ENCODE measurements around the gene RPL3. TPM values are rescaled to one million over a fixed set of nuclear protein-coding genes. Genes with fewer than 3 reads are reported as not detected.

RPL3 gene
- total RNA-seq, 4 donors from 2014 or later, result 909 to 2,069 (median 1,420) TPM

DNA sequence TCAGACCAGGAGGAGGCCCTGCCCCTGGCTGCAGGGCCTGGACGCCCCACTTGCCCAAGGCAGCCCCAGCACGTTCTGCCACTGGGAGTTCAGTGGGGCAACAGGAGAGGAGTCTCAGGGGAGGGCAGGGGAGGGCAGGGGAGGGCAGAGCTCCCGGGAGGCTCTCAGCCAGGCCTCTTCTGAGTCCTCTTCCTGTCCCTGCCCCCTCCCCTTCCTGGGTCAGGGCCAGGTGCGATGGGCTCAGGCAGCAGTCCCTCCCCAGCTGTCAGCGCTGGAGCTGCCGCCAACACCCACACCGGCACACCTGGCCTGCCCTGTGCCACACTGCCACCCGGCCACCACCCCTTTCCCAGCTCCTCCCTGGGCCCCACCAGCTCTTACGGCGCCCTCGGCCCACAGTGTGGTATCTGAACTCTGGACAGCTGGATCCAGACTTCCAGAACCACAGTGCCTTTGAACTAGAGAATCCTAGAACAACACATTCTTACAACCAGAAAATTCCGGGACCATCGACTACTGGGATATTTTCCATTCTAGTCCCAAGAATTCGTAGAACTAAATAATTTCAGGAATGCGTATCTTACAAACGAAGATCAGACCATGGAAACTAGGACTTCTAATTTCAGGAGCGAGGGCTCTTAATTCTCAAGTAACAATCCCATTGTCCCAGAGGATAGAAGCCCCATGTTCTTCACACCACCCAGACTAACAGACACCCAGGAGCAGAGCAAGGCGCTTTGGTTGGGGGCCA lies 21.8 kb downstream of the RPL3 start:
- DNase-seq, result peak; percentile 46

DNA sequence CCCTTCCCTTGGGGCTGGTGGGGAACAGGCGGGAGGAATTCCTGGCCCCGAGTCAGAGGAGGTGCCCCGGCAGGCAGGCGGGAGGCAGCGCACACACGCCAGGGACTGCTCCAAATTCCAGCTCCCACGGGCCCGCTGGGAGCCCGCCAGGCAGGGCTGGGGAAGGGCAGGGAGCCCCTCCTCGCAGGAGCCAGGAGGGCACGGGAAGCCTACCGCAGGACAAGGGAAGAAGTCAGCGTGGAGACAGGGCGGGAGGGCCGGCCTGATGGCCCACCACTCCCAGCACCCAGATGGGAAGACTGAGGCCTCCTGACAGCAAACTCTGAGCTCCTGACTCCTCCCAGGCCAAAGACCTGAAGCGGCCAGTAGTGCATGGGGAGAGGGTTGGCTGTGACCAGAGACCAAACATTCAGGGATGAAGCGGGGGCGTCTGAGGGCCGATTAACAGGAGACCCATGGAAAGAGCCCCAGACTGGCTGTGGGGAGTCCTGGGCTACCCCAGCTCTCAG lies 22.4 kb downstream of the RPL3 start:
- no peaks in the 10 kb centered on the region for H3K36me3 ChIP-seq
- 65% methylated on average over 14 of the region's 19 CpGs; no CpG with 5 or more reads in 1 of the 2 donors for WGBS, 2 donors (ENCODE audit: low coverage in 1 of 2)
- intact Hi-C loops (cut with DNase I; ENCODE audit: low total_unique reads) (no loop called here), in situ Hi-C loops (cut with MboI; ENCODE audit: low pct_ligation_motif_present in 1 of 4, low pct_unique_long_range_greater_than_20kb in 1 of 4, low sequenced_read_pairs in 3 of 4) (no loop called here)
- TF ChIP-seq, protein P1, sequence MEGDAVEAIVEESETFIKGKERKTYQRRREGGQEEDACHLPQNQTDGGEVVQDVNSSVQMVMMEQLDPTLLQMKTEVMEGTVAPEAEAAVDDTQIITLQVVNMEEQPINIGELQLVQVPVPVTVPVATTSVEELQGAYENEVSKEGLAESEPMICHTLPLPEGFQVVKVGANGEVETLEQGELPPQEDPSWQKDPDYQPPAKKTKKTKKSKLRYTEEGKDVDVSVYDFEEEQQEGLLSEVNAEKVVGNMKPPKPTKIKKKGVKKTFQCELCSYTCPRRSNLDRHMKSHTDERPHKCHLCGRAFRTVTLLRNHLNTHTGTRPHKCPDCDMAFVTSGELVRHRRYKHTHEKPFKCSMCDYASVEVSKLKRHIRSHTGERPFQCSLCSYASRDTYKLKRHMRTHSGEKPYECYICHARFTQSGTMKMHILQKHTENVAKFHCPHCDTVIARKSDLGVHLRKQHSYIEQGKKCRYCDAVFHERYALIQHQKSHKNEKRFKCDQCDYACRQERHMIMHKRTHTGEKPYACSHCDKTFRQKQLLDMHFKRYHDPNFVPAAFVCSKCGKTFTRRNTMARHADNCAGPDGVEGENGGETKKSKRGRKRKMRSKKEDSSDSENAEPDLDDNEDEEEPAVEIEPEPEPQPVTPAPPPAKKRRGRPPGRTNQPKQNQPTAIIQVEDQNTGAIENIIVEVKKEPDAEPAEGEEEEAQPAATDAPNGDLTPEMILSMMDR (IDR thresholded peaks at IDR 0.05), result no peak
- no peak for TF ChIP-seq POLR2AphosphoS5 (IDR thresholded peaks at IDR 0.05)
- TF ChIP-seq EP300 (IDR thresholded peaks at IDR 0.05; ENCODE audit: low read depth), result no peak
- TF ChIP-seq POLR2A (IDR thresholded peaks at IDR 0.05), result no peak
- DNase-seq, result no peak
- peak overlapping the region in 3 of 4 donors; percentile 30 to 60 (median 50) for H3K27ac ChIP-seq
- H3K4me1 ChIP-seq, result peaks cover 6 to 37% (median 29%) of the 10 kb centered on the region in 4 donors
- H3K27me3 ChIP-seq, result peaks cover 5% of the 10 kb centered on the region
- H3K4me3 ChIP-seq, result no peak overlapping the region
- no peaks in the 10 kb centered on the region for H3K9me3 ChIP-seq

More for the DNA sequence above, 21.8 kb downstream of the RPL3 start:
- no peak overlapping the region for H3K4me3 ChIP-seq
- H3K9me3 ChIP-seq, result no peaks in the 10 kb centered on the region
- peak in 2 of 3 donors; percentile 32 to 42 for TF ChIP-seq POLR2AphosphoS5 (IDR thresholded peaks at IDR 0.05)
- TF ChIP-seq, protein P1 (IDR thresholded peaks at IDR 0.05), result no peak
- TF ChIP-seq POLR2A (IDR thresholded peaks at IDR 0.05), result no peak
- in situ Hi-C loops (cut with MboI; ENCODE audit: low pct_ligation_motif_present in 1 of 4, low pct_unique_long_range_greater_than_20kb in 1 of 4, low sequenced_read_pairs in 3 of 4) (no loop called here), intact Hi-C loops (cut with DNase I; ENCODE audit: low total_unique reads) (no loop called here)
- peaks cover 6 to 31% (median 24%) of the 10 kb centered on the region in 4 donors for H3K4me1 ChIP-seq
- H3K27me3 ChIP-seq, result peaks cover 5% of the 10 kb centered on the region
- WGBS, 2 donors (ENCODE audit: low coverage in 1 of 2), result 40 to 60% methylated on average over 2 to 17 of the region's 18 CpGs
- peak overlapping the region; percentile 30 to 60 (median 46) for H3K27ac ChIP-seq
- H3K36me3 ChIP-seq, result no peaks in the 10 kb centered on the region

DNA sequence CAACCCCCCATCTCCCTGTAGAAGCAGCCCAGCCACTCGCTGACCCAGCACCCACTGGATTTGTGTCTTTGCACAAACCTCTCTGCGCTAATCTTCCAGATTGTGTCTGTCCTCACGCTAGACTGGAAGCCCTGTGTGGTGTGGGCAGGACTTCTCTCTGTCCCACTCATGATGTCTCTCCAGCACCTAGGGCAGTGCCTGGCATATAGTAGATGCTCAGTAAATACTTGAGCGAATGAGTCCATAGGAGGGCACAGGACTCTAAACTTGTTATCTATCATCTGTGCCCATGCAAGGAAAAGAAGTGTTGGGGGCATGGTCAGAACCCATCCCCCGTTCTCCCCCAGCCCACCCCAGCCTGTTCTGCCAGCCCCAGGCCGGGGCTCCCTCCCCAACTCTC lies 22.9 kb downstream of the RPL3 start:
- H3K27ac ChIP-seq, result no peak overlapping the region
- in situ Hi-C loops (cut with MboI; ENCODE audit: low pct_ligation_motif_present in 1 of 4, low pct_unique_long_range_greater_than_20kb in 1 of 4, low sequenced_read_pairs in 3 of 4) (no loop called here), intact Hi-C loops (cut with DNase I; ENCODE audit: low total_unique reads) (no loop called here)
- no peaks in the 10 kb centered on the region for H3K36me3 ChIP-seq
- H3K4me1 ChIP-seq, result peaks cover 6 to 42% (median 29%) of the 10 kb centered on the region in 4 donors
- 88% methylated on average over 6 of the region's 6 CpGs; no CpG with 5 or more reads in 1 of the 2 donors for WGBS, 2 donors (ENCODE audit: low coverage in 1 of 2)
- DNase-seq, result no peak
- H3K27me3 ChIP-seq, result peaks cover 4% of the 10 kb centered on the region
- H3K4me3 ChIP-seq, result no peak overlapping the region
- no peaks in the 10 kb centered on the region for H3K9me3 ChIP-seq
- no peak for TF ChIP-seq POLR2A (IDR thresholded peaks at IDR 0.05)
- TF ChIP-seq, protein P1 (IDR thresholded peaks at IDR 0.05), result no peak
- TF ChIP-seq POLR2AphosphoS5 (IDR thresholded peaks at IDR 0.05), result no peak
- TF ChIP-seq EP300 (IDR thresholded peaks at IDR 0.05; ENCODE audit: low read depth), result no peak

DNA sequence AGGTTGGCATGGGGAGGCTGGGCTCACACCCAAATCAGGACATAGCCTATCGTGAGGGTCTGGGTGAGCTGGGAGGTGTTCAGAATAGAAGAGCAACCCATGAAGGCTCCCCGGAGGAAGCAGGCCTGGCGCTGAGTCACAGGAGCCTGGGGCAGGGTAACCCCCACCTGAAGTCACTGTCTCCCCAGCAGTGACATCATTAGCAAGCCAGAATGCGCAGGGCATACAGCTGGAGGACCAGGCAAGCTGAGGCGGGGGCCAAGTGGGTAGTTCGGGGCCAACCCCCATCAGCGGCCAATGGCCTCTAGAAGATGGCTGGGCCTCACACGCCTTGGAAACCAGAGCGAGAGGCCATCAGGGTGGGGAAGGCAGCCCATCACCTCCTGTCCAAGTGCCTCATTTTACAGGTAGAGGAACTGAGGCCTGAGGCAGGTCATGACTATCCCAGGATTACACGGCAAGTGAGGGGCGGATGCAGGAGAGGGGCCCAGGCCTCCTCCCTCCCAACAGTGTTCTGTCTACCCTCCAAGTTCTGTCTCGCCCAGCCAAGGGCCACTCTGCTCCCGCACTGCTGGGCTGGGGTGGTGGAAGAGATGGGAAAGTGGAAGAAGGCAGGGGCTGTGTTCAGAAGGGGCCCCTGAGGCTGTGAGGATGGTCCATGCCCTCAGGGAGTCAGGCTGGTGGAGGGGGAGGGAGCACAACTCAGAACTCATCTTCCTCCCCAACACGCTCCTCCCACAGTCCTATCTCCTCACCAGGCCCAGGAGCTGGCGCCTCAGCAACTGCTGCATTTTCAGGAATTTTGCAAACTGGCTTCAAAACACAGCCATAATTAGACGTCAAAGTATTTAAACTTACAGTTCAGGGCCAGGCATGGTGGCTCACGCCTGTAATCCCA lies 24.6 kb downstream of the RPL3 start:
- 92 to 100% methylated on average over 1 to 17 of the region's 17 CpGs for WGBS, 2 donors (ENCODE audit: low coverage in 1 of 2)
- Histone ChIP-seq H3K4me1 (peaks cover 6 to 39% (median 23%) of the 10 kb centered on the region in 4 donors), H3K9me3 (no peaks in the 10 kb centered on the region), H3K4me3 (no peak overlapping the region), H3K36me3 (no peaks in the 10 kb centered on the region), H3K27ac (no peak overlapping the region), H3K27me3 (no peaks in the 10 kb centered on the region)
- no peak for DNase-seq
- intact Hi-C loops (cut with DNase I; ENCODE audit: low total_unique reads) (no loop called here), in situ Hi-C loops (cut with MboI; ENCODE audit: low pct_ligation_motif_present in 1 of 4, low pct_unique_long_range_greater_than_20kb in 1 of 4, low sequenced_read_pairs in 3 of 4) (no loop called here)
- TF ChIP-seq POLR2A (IDR thresholded peaks at IDR 0.05), result no peak
- no peak for TF ChIP-seq EP300 (IDR thresholded peaks at IDR 0.05; ENCODE audit: low read depth)
- no peak for TF ChIP-seq POLR2AphosphoS5 (IDR thresholded peaks at IDR 0.05)
- TF ChIP-seq, protein P1 (IDR thresholded peaks at IDR 0.05), result no peak

All from transverse colon (tissue), 4 donors.